ENCODE measurements around the gene CCNDBP1.
"Not testable (repeated sequence)": the region's sequence is repeated elsewhere in the genome, so short reads cannot be mapped to it uniquely, and the experiment has no call there.

The CCNDBP1 gene

DNA sequence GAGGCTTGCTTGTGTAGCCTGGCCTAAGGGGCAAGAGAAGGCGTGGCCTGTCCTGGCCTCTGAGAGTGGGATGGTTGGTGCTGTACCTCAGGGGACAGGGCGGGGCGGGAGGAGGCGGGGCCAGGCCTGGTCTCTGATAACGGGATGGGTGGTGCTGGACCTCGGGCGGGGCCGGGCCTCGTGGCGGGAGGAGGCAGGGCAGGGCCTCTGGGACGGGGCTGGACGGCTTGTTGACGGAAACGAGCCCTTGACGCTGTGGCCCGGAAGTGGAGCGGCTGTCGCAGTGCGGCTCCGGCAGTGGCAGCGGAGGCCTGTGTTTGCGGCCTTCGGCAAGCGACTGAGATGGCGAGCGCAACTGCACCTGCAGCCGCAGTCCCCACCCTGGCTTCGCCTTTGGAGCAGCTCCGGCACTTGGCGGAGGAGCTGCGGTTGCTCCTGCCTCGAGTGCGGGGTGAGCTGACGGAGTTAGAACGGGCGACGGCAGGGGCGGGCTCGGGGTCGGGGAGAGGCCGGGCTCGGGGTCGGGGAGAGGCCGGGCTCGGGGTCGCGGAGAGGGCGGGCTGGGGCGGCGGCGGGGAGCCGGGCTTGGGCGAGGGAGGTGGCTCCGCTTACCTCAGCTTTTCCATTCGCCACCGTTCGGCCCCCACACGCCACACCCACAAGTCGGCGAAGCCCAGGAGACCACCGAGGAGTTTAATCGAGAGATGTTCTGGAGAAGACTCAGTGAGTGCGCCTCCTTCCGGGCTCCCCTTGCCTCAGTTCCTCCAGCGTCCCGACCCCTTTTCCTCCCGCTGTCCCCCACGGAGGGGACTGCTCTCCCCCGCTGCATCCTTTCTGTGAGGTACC is at the start of gene CCNDBP1:
TSS of gene CCNDBP1 (plus strand) at position 247 of the 846 bp plus-strand sequence. CDS start at position 343, 96 bp downstream.
- DNase-seq: peak; percentile 64 to 76

- DNase-seq: no peak
Observed at GRCh38 chr15:43143203-43143941, 41.8 kb upstream of the CCNDBP1 start.

DNA sequence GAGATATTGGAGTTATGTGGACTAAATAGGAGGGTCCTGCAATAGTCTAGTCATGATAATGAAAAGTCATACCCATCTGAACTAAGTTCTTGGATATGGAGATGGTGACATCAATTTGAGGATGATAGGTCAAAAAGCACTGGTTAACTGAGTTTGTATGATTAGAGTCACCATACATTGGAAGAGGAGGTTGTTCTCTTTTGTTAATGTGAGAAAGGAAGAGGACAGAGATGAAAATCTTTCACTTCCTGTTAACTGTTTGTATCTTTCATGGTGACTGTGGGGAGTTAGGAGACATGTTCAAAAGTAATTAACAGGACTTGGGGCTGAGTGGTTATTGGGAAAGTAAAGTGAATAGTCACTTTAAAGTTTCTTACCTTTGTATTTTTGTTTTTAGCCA is 40.7 kb upstream of the CCNDBP1 start:
- no peak for DNase-seq

GRCh38 chr15:43146184-43146583 is 39.0 kb upstream of the CCNDBP1 start:
- DNase-seq: no peak

- no peak for DNase-seq
Observed at GRCh38 chr15:43150191-43150929, 34.8 kb upstream of the CCNDBP1 start.

GRCh38 chr15:43151688-43152087 is 33.5 kb upstream of the CCNDBP1 start:
- DNase-seq: no peak

GRCh38 chr15:43153269-43153668 is 31.9 kb upstream of the CCNDBP1 start:
- no peak for DNase-seq

- no peak for DNase-seq
Observed at GRCh38 chr15:43165801-43166325, 19.3 kb upstream of the CCNDBP1 start.

- DNase-seq: not testable (repeated sequence)
Observed at GRCh38 chr15:43167261-43167660, 17.9 kb upstream of the CCNDBP1 start.

DNA sequence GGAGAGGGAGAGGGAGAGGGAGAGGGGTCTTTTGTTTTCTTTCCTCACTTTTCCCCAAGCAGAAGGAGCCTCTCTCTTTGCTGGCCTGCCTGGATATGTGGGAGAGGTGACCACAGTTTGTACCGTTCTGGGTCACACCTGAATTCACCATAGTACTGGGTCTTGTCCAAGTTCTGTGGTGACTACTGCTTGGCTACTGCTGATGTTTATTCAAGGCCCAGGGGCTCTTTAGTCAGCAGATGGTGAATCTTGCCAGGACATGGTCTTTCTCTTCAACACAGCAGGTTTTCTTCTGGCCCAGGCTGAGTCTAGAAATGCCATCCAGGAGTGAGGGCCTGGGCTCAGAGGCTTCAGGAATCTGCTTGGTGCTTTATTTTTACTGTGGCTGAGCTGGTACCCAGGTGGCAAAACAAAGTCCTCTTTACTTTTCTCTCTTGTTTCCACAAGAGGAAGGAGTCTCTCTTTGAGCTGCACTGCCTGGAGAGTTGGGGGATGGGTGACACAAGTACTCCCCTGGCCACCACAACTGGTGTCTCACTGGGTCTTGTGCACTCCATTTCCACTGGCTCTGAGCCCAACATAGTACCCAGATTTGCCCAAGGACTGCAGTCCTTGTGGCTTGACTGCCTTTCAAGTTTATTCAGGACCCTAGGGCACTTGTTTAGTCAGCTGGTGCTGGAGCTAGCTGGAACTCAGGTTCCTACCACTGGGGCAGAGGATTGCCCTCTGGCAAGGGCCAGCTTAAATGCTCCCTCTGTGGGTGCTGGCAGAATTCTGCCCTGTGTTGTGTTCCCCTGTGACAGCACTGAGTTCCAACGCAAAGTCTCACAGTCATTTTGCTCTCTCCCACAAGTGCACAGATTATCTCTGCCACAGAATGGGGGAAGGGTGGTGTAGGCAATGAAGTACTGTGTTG is 16.8 kb upstream of the CCNDBP1 start:
- DNase-seq: peak in 1 of 2 donors; percentile 16

- no peak for DNase-seq
Observed at GRCh38 chr15:43169888-43170287, 15.3 kb upstream of the CCNDBP1 start.

GRCh38 chr15:43175656-43176309 is 9.4 kb upstream of the CCNDBP1 start:
- not testable (repeated sequence) for DNase-seq

DNA sequence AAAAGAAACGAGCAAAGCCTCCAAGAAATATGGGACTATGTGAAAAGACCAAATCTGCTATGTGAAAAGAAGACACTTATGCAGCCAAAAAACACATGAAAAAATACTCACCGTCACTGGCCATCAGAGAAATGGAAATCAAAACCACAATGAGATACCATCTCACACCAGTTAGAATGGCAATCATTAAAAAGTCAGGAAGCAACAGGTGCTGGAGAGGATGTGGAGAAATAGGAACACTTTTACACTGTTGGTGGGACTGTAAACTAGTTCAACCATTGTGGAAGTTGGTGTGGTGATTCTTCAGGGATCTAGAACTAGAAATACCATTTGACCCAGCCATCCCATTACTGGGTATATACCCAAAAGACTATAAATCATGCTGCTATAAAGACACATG is 8.1 kb upstream of the CCNDBP1 start:
- not testable (repeated sequence) for DNase-seq

- DNase-seq: no peak
Observed at GRCh38 chr15:43183270-43183669, 1.9 kb upstream of the CCNDBP1 start.

- DNase-seq: no peak
Observed at GRCh38 chr15:43184407-43185124, 637 bp upstream of the CCNDBP1 start.

- no peak for DNase-seq
Observed at GRCh38 chr15:43186003-43186353, 775 bp downstream of the CCNDBP1 start.

- peak in 1 of 2 donors; percentile 73 for DNase-seq
Observed at GRCh38 chr15:43187544-43188155, 2.4 kb downstream of the CCNDBP1 start.

- no peak for DNase-seq
Observed at GRCh38 chr15:43189296-43189695, 4.1 kb downstream of the CCNDBP1 start.

DNA sequence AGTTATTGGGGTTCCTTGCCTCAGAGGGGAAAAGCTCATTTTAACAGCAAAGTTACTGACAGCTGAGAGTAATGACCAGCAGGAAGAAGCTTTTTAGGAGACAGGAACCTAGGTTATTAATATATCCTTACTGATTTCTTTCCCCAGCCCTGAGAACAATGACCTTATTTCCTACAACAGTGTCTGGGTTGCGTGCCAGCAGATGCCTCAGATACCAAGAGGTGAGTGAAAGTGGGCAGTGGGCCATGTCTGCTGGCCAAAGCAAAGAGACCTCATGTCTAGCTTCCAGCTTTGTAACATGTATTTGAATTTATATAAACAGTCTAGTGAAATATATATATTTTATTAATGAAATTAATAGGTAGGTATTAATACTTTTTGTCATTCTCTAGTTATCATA is 5.0 kb downstream of the CCNDBP1 start:
- DNase-seq: no peak

DNA sequence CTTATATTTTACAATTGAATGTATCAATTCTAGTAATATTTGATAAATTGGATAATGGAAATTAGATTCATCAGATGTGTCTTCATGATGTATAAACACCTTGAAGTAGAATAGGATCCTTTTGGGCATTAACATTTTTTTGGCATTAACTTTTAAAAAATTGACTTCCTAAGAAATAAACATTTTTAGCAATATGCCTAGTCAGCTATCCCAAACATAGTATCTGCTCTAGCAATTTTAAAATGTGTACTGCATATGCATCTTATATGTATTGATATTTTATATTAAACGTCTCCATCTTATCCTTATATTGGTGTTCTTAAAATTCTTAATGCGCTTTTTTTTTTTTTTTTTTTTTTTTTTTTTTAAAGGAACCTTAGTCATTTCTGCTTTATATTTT is 8.5 kb downstream of the CCNDBP1 start:
- no peak for DNase-seq
